Keratinocyte (primary cell): ENCODE measurements around the gene PIM3. TPM values are rescaled to one million over a fixed set of nuclear protein-coding genes. Genes with fewer than 3 reads are reported as not detected.

Experiments used
- DNase-seq: peaks from one replicate; pipeline ENCODE4 v3.0.0-alpha.2; 2011; ENCODE audit warnings: low read depth, missing footprints, low spot score
- FAIRE-seq: peaks from 2 replicates; lab custom pipeline; 2011; peaks lifted over from hg19 to GRCh38; lab: Jason Lieb, UNC
- H2AFZ ChIP-seq: 2 replicates; pipeline ENCODE4 v1.6.0; 2012; ENCODE audit warnings: low read length, control low read depth, inconsistent platforms; ENCODE audit not compliant: control insufficient read depth
- H3K27ac ChIP-seq: 2 replicates; pipeline ENCODE4 v1.5.1; 2011; ENCODE audit warnings: low read length; ENCODE audit not compliant: control insufficient read depth, insufficient read depth
- H3K27me3 ChIP-seq: 3 replicates; pipeline ENCODE4 v1.6.0; 2011; ENCODE audit warnings: low read length; ENCODE audit not compliant: control insufficient read depth, insufficient read depth; ENCODE audit errors: extremely low read depth
- H3K36me3 ChIP-seq, 2 experiments: 2 replicates in 1 of 2; 3 replicates in 1 of 2; pipeline ENCODE4 v1.5.1; 2011; ENCODE audit warnings: low read length in 2 of 2, mild to moderate bottlenecking in 1 of 2; ENCODE audit not compliant: control insufficient read depth in 2 of 2, insufficient read depth in 2 of 2; ENCODE audit errors: extremely low read depth in 1 of 2
- H3K4me1 ChIP-seq: 3 replicates; pipeline ENCODE4 v1.5.1; 2011; ENCODE audit warnings: low read length; ENCODE audit not compliant: control insufficient read depth, insufficient read depth; ENCODE audit errors: extremely low read depth
- H3K4me2 ChIP-seq: 3 replicates; pipeline ENCODE4 v1.6.0; 2011; ENCODE audit warnings: low read depth, low read length; ENCODE audit not compliant: control insufficient read depth, insufficient read depth; ENCODE audit errors: extremely low read depth
- H3K4me3 ChIP-seq, 3 experiments: fragments of 200-600 bp in 1 of 3; sonication (generic) in 1 of 3; 2 replicates in 2 of 3; 3 replicates in 1 of 3; pipeline ENCODE4 v1.5.1; 2011 to 2016; ENCODE audit warnings: low read length in 3 of 3, mild to moderate bottlenecking in 3 of 3, control low read depth in 2 of 3, inconsistent platforms in 1 of 3, low read depth in 1 of 3, mixed read lengths in 1 of 3, mixed run types in 1 of 3, moderate library complexity in 1 of 3; ENCODE audit not compliant: control insufficient read depth in 2 of 3, insufficient read depth in 2 of 3; ENCODE audit errors: extremely low read depth in 1 of 3
- H3K79me2 ChIP-seq: 2 replicates; pipeline ENCODE4 v1.6.0; 2012; ENCODE audit warnings: low read length; ENCODE audit not compliant: control insufficient read depth, insufficient read depth
- H3K9ac ChIP-seq: 3 replicates; pipeline ENCODE4 v1.6.0; 2011; ENCODE audit warnings: low read length; ENCODE audit not compliant: control insufficient read depth, insufficient read depth; ENCODE audit errors: extremely low read depth
- H3K9me1 ChIP-seq: 3 replicates; pipeline ENCODE4 v1.6.0; 2011; ENCODE audit warnings: low read length; ENCODE audit not compliant: control insufficient read depth, insufficient read depth; ENCODE audit errors: extremely low read depth
- H3K9me3 ChIP-seq: 2 replicates; pipeline ENCODE4 v1.5.1; 2012; ENCODE audit warnings: low read depth, low read length; ENCODE audit not compliant: control insufficient read depth
- H4K20me1 ChIP-seq: 3 replicates; pipeline ENCODE4 v1.6.0; 2011; ENCODE audit warnings: low read length; ENCODE audit not compliant: control insufficient read depth, insufficient read depth; ENCODE audit errors: extremely low read depth
- CTCF ChIP-seq, 3 experiments: IDR thresholded peaks in 1 of 3; conservative IDR thresholded peaks in 1 of 3; optimal IDR thresholded peaks in 1 of 3; 2 replicates in 2 of 3; 3 replicates in 1 of 3; pipeline versions ENCODE3 to v1.5.1; 2011; ENCODE audit warnings: low read length in 3 of 3, mild to moderate bottlenecking in 3 of 3, moderate library complexity in 2 of 3, control low read depth in 1 of 3, inconsistent platforms in 1 of 3; ENCODE audit not compliant: insufficient read depth in 2 of 3; ENCODE audit errors: extremely low read depth in 1 of 3
- EZH2 ChIP-seq: IDR thresholded peaks from one replicate; pipeline ENCODE4 v1.6.1; 2012; ENCODE audit warnings: inconsistent platforms, mild to moderate bottlenecking, low read length, moderate library complexity
- dilution Hi-C: fragments of 300-500 bp; cut with MboI; formaldehyde crosslinking; loops from one replicate; pipeline ENCODE4 v1.7.0; 2020; ENCODE audit warnings: low sequenced_read_pairs; ENCODE audit not compliant: extremely low pct_ligation_motif_present
- polyA plus RNA-seq, 5 experiments: library from polyadenylated mRNA; depleted of rRNA in 3 of 5; stranded (reverse) in 3 of 5; stranded (forward) in 1 of 5; unstranded in 1 of 5; fragments of >200 nt; gene quantifications; 1 replicate in 1 of 5; 2 replicates in 3 of 5; 3 replicates in 1 of 5; pipeline versions ENCODE4 v1.2.1 to v1.2.3, GENCODE V29; 2011 to 2012; ENCODE audit warnings: missing spikeins in 2 of 5, low read depth in 1 of 5, low replicate concordance in 1 of 5

The PIM3 gene
- polyA plus RNA-seq, 1 donor (not counting 4 experiments of a cell fraction or from before 2014, with no cell fraction given): 3.4 TPM

- no peak for TF ChIP-seq EZH2
- no peak for TF ChIP-seq CTCF (optimal IDR thresholded peaks at IDR 0.05 in 1 of 3, IDR thresholded peaks at IDR 0.05 in 1 of 3, conservative IDR thresholded peaks at IDR 0.05 in 1 of 3; ENCODE audit: extremely low read depth in 1 of 3, insufficient read depth in 2 of 3, low read length in 3 of 3)
- Histone ChIP-seq H4K20me1 (no peaks in the 10 kb centered on the region), H3K4me2 (no peak overlapping the region), H3K79me2 (no peaks in the 10 kb centered on the region), H3K9ac (no peak overlapping the region), H3K36me3 (no peaks in the 10 kb centered on the region), H2AFZ (no peak overlapping the region), H3K27ac (no peak overlapping the region), H3K4me1 (no peaks in the 10 kb centered on the region), H3K9me1 (no peaks in the 10 kb centered on the region), H3K27me3 (peaks cover 4% of the 10 kb centered on the region), H3K4me3 (no peak overlapping the region), H3K9me3 (no peaks in the 10 kb centered on the region)
- dilution Hi-C loops: no loop called here
- DNase-seq: no peak
- FAIRE-seq: no peak
Observed at GRCh38 chr22:49997932-49998717, 37.6 kb downstream of the PIM3 start.

GRCh38 chr22:49998718-49999062, 38.1 kb downstream of the PIM3 start:
- TF ChIP-seq CTCF (optimal IDR thresholded peaks at IDR 0.05 in 1 of 3, IDR thresholded peaks at IDR 0.05 in 1 of 3, conservative IDR thresholded peaks at IDR 0.05 in 1 of 3; ENCODE audit: extremely low read depth in 1 of 3, insufficient read depth in 2 of 3, low read length in 3 of 3) (no peak), EZH2 (no peak)
- Histone ChIP-seq H3K9me1 (no peaks in the 10 kb centered on the region), H3K36me3 (no peaks in the 10 kb centered on the region), H3K9ac (no peak overlapping the region), H4K20me1 (no peaks in the 10 kb centered on the region), H3K4me2 (no peak overlapping the region), H3K4me3 (no peak overlapping the region), H3K9me3 (no peaks in the 10 kb centered on the region), H3K79me2 (no peaks in the 10 kb centered on the region), H3K4me1 (no peaks in the 10 kb centered on the region), H3K27ac (no peak overlapping the region), H3K27me3 (peaks cover 4% of the 10 kb centered on the region), H2AFZ (no peak overlapping the region)
- FAIRE-seq: no peak
- dilution Hi-C loops: no loop called here
- no peak for DNase-seq
